Ascending aorta (tissue), 2 donors: ENCODE measurements around the gene ELF3. TPM values are rescaled to one million over a fixed set of nuclear protein-coding genes. Genes with fewer than 3 reads are reported as not detected.

Experiments used
- DNase-seq, 2 donors: peaks; one replicate each; pipeline ENCODE4 v3.0.0-alpha.2; 2019; ENCODE audit warnings: low spot score in 2 of 2
- H3K27ac ChIP-seq, 2 donors: fragments of 200-600 bp; sonication (generic); one replicate each; pipeline ENCODE4 v1.5.1; 2016 to 2017; ENCODE audit warnings: mild to moderate bottlenecking in 1 of 2
- H3K27me3 ChIP-seq: fragments of 200-600 bp; sonication (generic); one replicate; pipeline ENCODE4 v1.5.1; 2017
- H3K36me3 ChIP-seq, 2 donors: fragments of 200-600 bp; sonication (generic); one replicate each; pipeline ENCODE4 v1.5.1; 2016
- H3K4me1 ChIP-seq, 2 donors: fragments of 200-600 bp; sonication (generic); one replicate each; pipeline ENCODE4 v1.5.1; 2016 to 2017; ENCODE audit warnings: mild to moderate bottlenecking in 1 of 2
- H3K4me3 ChIP-seq, 2 donors: fragments of 200-600 bp; sonication (generic); one replicate each; pipeline ENCODE4 v1.5.1; 2016 to 2017; ENCODE audit warnings: mild to moderate bottlenecking in 1 of 2
- H3K9me3 ChIP-seq, 2 donors: fragments of 200-600 bp; sonication (generic); one replicate each; pipeline ENCODE4 v1.5.1; 2016
- intact Hi-C: fragments of 100-400 bp; cut with DNase I; formaldehyde crosslinking; loops from one replicate; pipeline ENCODE4 v1.15.1; 2023
- total RNA-seq: library from RNA; depleted of rRNA; stranded (reverse); fragments of >200 nt; gene quantifications from one replicate; pipeline ENCODE4 v1.1.0, GENCODE V29; 2016
- TF ChIP-seq, protein P1 (sequence below), 3 experiments: fragments of 200-600 bp in 2 of 3; fragments of 450-650 bp in 1 of 3; sonication (generic) in 2 of 3; IDR thresholded peaks; one replicate each; pipeline ENCODE4 v1.5.1; 2016 to 2019; ENCODE audit warnings: antibody characterized with exemption in 3 of 3, mild to moderate bottlenecking in 1 of 3, moderate library complexity in 1 of 3

ELF3 gene
- total RNA-seq, 1 donor from 2014 or later = 0.96 TPM

DNA sequence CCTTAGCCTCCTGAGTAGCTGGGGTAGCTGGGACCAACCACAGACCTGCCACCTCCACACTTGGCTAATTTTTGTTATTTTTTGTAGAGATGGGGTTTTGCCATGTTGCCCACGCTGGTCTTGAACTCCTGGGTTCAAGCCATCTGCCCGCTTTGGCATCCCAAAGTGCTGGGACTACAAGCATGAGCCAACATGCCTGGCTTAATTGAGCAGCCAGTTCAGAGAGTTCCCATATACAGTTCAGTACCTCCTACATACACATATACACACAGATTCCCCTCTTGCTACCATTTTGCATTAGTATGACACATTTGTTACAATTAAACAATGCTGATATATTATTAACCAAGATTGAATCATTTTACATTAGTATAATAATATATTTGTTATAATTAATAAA, 25.0 kb upstream of the ELF3 start:
- Histone ChIP-seq H3K27ac (no peak overlapping the region), H3K36me3 (peaks cover 13 to 15% of the 10 kb centered on the region in 2 donors), H3K27me3 (no peaks in the 10 kb centered on the region), H3K4me1 (peaks cover 0 to 10% of the 10 kb centered on the region in 2 donors), H3K4me3 (no peak overlapping the region), H3K9me3 (no peaks in the 10 kb centered on the region)
- intact Hi-C loops = no loop called here
- TF ChIP-seq, protein P1, sequence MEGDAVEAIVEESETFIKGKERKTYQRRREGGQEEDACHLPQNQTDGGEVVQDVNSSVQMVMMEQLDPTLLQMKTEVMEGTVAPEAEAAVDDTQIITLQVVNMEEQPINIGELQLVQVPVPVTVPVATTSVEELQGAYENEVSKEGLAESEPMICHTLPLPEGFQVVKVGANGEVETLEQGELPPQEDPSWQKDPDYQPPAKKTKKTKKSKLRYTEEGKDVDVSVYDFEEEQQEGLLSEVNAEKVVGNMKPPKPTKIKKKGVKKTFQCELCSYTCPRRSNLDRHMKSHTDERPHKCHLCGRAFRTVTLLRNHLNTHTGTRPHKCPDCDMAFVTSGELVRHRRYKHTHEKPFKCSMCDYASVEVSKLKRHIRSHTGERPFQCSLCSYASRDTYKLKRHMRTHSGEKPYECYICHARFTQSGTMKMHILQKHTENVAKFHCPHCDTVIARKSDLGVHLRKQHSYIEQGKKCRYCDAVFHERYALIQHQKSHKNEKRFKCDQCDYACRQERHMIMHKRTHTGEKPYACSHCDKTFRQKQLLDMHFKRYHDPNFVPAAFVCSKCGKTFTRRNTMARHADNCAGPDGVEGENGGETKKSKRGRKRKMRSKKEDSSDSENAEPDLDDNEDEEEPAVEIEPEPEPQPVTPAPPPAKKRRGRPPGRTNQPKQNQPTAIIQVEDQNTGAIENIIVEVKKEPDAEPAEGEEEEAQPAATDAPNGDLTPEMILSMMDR (IDR thresholded peaks at IDR 0.05) = no peak
- no peak for DNase-seq

- H3K4me3 ChIP-seq = no peak overlapping the region
- no peaks in the 10 kb centered on the region for H3K27me3 ChIP-seq
- H3K9me3 ChIP-seq = no peaks in the 10 kb centered on the region
- peaks cover 38 to 47% of the 10 kb centered on the region in 2 donors for H3K36me3 ChIP-seq
- DNase-seq = peak in 1 of 2 donors; percentile 33
- H3K4me1 ChIP-seq = peaks cover 0 to 7% of the 10 kb centered on the region in 2 donors
- intact Hi-C loops = no loop called here
- TF ChIP-seq, protein P1 (IDR thresholded peaks at IDR 0.05) = no peak
- H3K27ac ChIP-seq = no peak overlapping the region
These were observed 21.8 kb upstream of the ELF3 start for GRCh38 chr1:201988601-201989000.

DNA sequence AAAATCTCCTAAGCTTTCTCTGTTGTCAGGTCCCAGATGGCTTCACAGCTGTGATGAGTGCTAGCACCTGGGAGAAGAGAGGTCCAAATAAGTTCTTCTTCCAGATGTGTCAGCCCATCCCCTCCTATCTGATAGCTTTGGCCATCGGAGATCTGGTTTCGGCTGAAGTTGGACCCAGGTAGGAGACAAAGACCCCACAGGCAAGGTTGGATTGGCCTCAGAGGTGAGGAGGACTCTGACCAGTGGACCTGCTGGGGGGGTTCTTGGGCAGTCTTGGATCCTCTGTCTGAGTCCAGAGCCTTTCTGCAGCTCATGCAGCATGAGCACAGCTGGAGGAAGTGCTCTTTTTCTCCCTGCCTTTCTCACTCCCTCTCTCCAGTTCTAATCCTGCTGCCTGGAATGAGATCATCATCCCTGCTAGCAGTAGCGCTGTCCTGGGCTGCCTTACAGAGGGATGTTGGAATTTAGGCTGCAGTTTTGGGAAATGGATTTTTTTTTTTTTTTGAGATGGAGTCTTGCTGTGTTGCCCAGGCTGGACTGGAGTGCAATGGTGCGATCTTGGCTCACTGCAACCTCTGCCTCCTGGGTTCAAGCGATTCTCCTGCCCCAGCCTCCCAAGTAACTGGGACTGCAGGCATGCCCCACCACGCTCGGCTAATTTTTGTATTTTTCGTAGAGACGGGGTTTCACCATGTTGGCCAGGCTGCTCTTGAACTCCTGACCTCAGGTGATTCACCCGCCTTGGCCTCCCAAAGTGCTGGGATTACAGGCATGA, 20.8 kb upstream of the ELF3 start:
- intact Hi-C loops = no loop called here
- peak in 1 of 2 donors; percentile 39 for DNase-seq
- H3K4me1 ChIP-seq = no peaks in the 10 kb centered on the region
- H3K9me3 ChIP-seq = no peaks in the 10 kb centered on the region
- TF ChIP-seq, protein P1 (IDR thresholded peaks at IDR 0.05) = no peak
- no peak overlapping the region for H3K27ac ChIP-seq
- no peaks in the 10 kb centered on the region for H3K27me3 ChIP-seq
- H3K4me3 ChIP-seq = no peak overlapping the region
- H3K36me3 ChIP-seq = peaks cover 41 to 56% of the 10 kb centered on the region in 2 donors

GRCh38 chr1:201990427-201990826, 20.0 kb upstream of the ELF3 start:
- peaks cover 41 to 60% of the 10 kb centered on the region in 2 donors for H3K36me3 ChIP-seq
- H3K27ac ChIP-seq = no peak overlapping the region
- TF ChIP-seq, protein P1 (IDR thresholded peaks at IDR 0.05) = no peak
- intact Hi-C loops = no loop called here
- no peak overlapping the region for H3K4me3 ChIP-seq
- no peaks in the 10 kb centered on the region for H3K4me1 ChIP-seq
- no peaks in the 10 kb centered on the region for H3K9me3 ChIP-seq
- H3K27me3 ChIP-seq = no peaks in the 10 kb centered on the region
- no peak for DNase-seq

GRCh38 chr1:201999625-202000238, 10.7 kb upstream of the ELF3 start:
- H3K27ac ChIP-seq = no peak overlapping the region
- H3K9me3 ChIP-seq = no peaks in the 10 kb centered on the region
- H3K27me3 ChIP-seq = no peaks in the 10 kb centered on the region
- H3K4me1 ChIP-seq = no peaks in the 10 kb centered on the region
- DNase-seq = no peak
- peaks cover 59 to 85% of the 10 kb centered on the region in 2 donors for H3K36me3 ChIP-seq
- TF ChIP-seq, protein P1 (IDR thresholded peaks at IDR 0.05) = peak; percentile 53 to 74 (median 71)
- H3K4me3 ChIP-seq = no peak overlapping the region
- intact Hi-C loops = no loop called here
